ENCODE measurements around the gene TNIK.
"Not testable (repeated sequence)": the region's sequence is repeated elsewhere in the genome, so short reads cannot be mapped to it uniquely, and the experiment has no call there.

TNIK gene

GRCh38 chr3:171446801-171447578, 13.2 kb downstream of the TNIK start:
- in situ Hi-C loops (cut with MboI; ENCODE audit: low sequenced_read_pairs) = no loop called here

GRCh38 chr3:171446301-171446700, 13.9 kb downstream of the TNIK start:
- in situ Hi-C loops (cut with MboI; ENCODE audit: low sequenced_read_pairs) = no loop called here

GRCh38 chr3:171445620-171446204, 14.5 kb downstream of the TNIK start:
- in situ Hi-C loops (cut with MboI; ENCODE audit: low sequenced_read_pairs) = no loop called here

- in situ Hi-C loops (cut with MboI; ENCODE audit: low sequenced_read_pairs) = no loop called here
Measured at GRCh38 chr3:171444001-171444690, 16.1 kb downstream of the TNIK start.

GRCh38 chr3:171443211-171443957, 16.8 kb downstream of the TNIK start:
- in situ Hi-C loops (cut with MboI; ENCODE audit: low sequenced_read_pairs) = no loop called here

- in situ Hi-C loops (cut with MboI; ENCODE audit: low sequenced_read_pairs) = no loop called here
Measured at GRCh38 chr3:171442184-171442583, 18.0 kb downstream of the TNIK start.

- in situ Hi-C loops (cut with MboI; ENCODE audit: low sequenced_read_pairs) = no loop called here
Measured at GRCh38 chr3:171441381-171441780, 18.8 kb downstream of the TNIK start.

- in situ Hi-C loops (cut with MboI; ENCODE audit: low sequenced_read_pairs) = no loop called here
Measured at GRCh38 chr3:171439996-171440395, 20.2 kb downstream of the TNIK start.

GRCh38 chr3:171437115-171437756, 23.0 kb downstream of the TNIK start:
- in situ Hi-C loops (cut with MboI; ENCODE audit: low sequenced_read_pairs) = no loop called here

GRCh38 chr3:171436380-171436779, 23.8 kb downstream of the TNIK start:
- in situ Hi-C loops (cut with MboI; ENCODE audit: low sequenced_read_pairs) = no loop called here

GRCh38 chr3:171435757-171436156, 24.4 kb downstream of the TNIK start:
- in situ Hi-C loops (cut with MboI; ENCODE audit: low sequenced_read_pairs) = no loop called here

- in situ Hi-C loops (cut with MboI; ENCODE audit: low sequenced_read_pairs) = no loop called here
Measured at GRCh38 chr3:171435143-171435542, 25.1 kb downstream of the TNIK start.

- in situ Hi-C loops (cut with MboI; ENCODE audit: low sequenced_read_pairs) = no loop called here
Measured at GRCh38 chr3:171432548-171432947, 27.7 kb downstream of the TNIK start.

GRCh38 chr3:171431550-171431949, 28.7 kb downstream of the TNIK start:
- in situ Hi-C loops (cut with MboI; ENCODE audit: low sequenced_read_pairs) = no loop called here

- in situ Hi-C loops (cut with MboI; ENCODE audit: low sequenced_read_pairs) = no loop called here
Measured at GRCh38 chr3:171430530-171430929, 29.7 kb downstream of the TNIK start.

- in situ Hi-C loops (cut with MboI; ENCODE audit: low sequenced_read_pairs) = no loop called here
Measured at GRCh38 chr3:171429635-171430034, 30.6 kb downstream of the TNIK start.

GRCh38 chr3:171428892-171429291, 31.3 kb downstream of the TNIK start:
- in situ Hi-C loops (cut with MboI; ENCODE audit: low sequenced_read_pairs) = no loop called here

GRCh38 chr3:171428321-171428787, 31.9 kb downstream of the TNIK start:
- in situ Hi-C loops (cut with MboI; ENCODE audit: low sequenced_read_pairs) = no loop called here

GRCh38 chr3:171427771-171428320, 32.4 kb downstream of the TNIK start:
- in situ Hi-C loops (cut with MboI; ENCODE audit: low sequenced_read_pairs) = no loop called here

- in situ Hi-C loops (cut with MboI; ENCODE audit: low sequenced_read_pairs) = not testable (repeated sequence)
Measured at GRCh38 chr3:171424063-171424462, 36.1 kb downstream of the TNIK start.

Measured in HL-60/S4 (cell line).